SK-N-SH treated with all-trans-retinoic acid at 6 μM for 48 hours (cell line): ENCODE data around the gene DHDDS.

ENCODE experiments used
- ATAC-seq: fragments of 200-7000 bp; cut with Tn5 transposase; 3 replicates; pipeline ENCODE4 v1.9.1; 2020; ENCODE audit warnings: mild to moderate bottlenecking, moderate library complexity
- ARNTL ChIP-seq: fragments of 450-650 bp; formaldehyde crosslinking; IDR thresholded peaks from 2 replicates; pipeline ENCODE4 v1.5.0; 2020; ENCODE audit warnings: low read depth, mild to moderate bottlenecking, moderate library complexity, borderline replicate concordance
- BACH2 ChIP-seq: fragments of 250-450 bp; sonication (Bioruptor Pico); IDR thresholded peaks from 2 replicates; pipeline ENCODE4 v1.9.0; 2021; ENCODE audit warnings: mild to moderate bottlenecking, borderline replicate concordance
- CSDC2 ChIP-seq: fragments of 250-450 bp; sonication (Bioruptor Pico); IDR thresholded peaks from 2 replicates; pipeline ENCODE4 v1.5.0; 2020; ENCODE audit warnings: mild to moderate bottlenecking, moderate library complexity
- CSRNP3 ChIP-seq: fragments of 250-450 bp; sonication (Bioruptor Pico); IDR thresholded peaks from 2 replicates; pipeline ENCODE4 v1.5.1; 2021; ENCODE audit warnings: mild to moderate bottlenecking, moderate library complexity
- ESRRG ChIP-seq: fragments of 250-450 bp; sonication (Bioruptor Pico); IDR thresholded peaks from 2 replicates; pipeline ENCODE4 v1.6.1; 2021; ENCODE audit warnings: mild to moderate bottlenecking
- GLIS3 ChIP-seq: fragments of 250-450 bp; sonication (Bioruptor Pico); IDR thresholded peaks from 2 replicates; pipeline ENCODE4 v1.5.0; 2020; ENCODE audit warnings: mild to moderate bottlenecking, moderate library complexity
- ISL1 ChIP-seq: fragments of 250-450 bp; sonication (Bioruptor Pico); IDR thresholded peaks from 2 replicates; pipeline ENCODE4 v2.1.2; 2022; ENCODE audit warnings: mild to moderate bottlenecking, moderate library complexity
- OSR1 ChIP-seq: fragments of 250-450 bp; sonication (Bioruptor Pico); IDR thresholded peaks from 2 replicates; pipeline ENCODE4 v1.8.0; 2022; ENCODE audit warnings: moderate library complexity, mild to moderate bottlenecking, inconsistent platforms
- PPARA ChIP-seq: fragments of 250-450 bp; sonication (Bioruptor Pico); IDR thresholded peaks from 2 replicates; pipeline ENCODE4 v1.5.0; 2020; ENCODE audit warnings: mild to moderate bottlenecking, borderline replicate concordance
- SNAI2 ChIP-seq: fragments of 250-450 bp; sonication (Bioruptor Pico); IDR thresholded peaks from 2 replicates; pipeline ENCODE4 v1.5.0; 2020; ENCODE audit warnings: mild to moderate bottlenecking, moderate library complexity
- TCF4 ChIP-seq: fragments of 250-450 bp; sonication (Bioruptor Pico); IDR thresholded peaks from 2 replicates; pipeline ENCODE4 v1.8.0; 2021; ENCODE audit warnings: mild to moderate bottlenecking, moderate library complexity, borderline replicate concordance
- ZFP3 ChIP-seq: fragments of 250-450 bp; sonication (Bioruptor Pico); IDR thresholded peaks from 2 replicates; pipeline ENCODE4 v1.5.0; 2020; ENCODE audit warnings: mild to moderate bottlenecking, moderate library complexity
- ZNF565 ChIP-seq: fragments of 450-650 bp; formaldehyde crosslinking; conservative IDR thresholded peaks from 2 replicates; pipeline ENCODE4 v1.5.0; 2020; ENCODE audit warnings: low read depth, mild to moderate bottlenecking, moderate library complexity
- ZNF70 ChIP-seq: fragments of 450-650 bp; formaldehyde crosslinking; IDR thresholded peaks from 2 replicates; pipeline ENCODE4 v1.5.0; 2020; ENCODE audit warnings: mild to moderate bottlenecking, moderate library complexity
- ZNF8 ChIP-seq: fragments of 450-650 bp; formaldehyde crosslinking; IDR thresholded peaks from 2 replicates; pipeline ENCODE4 v1.5.0; 2020; ENCODE audit warnings: mild to moderate bottlenecking, moderate library complexity
- TF ChIP-seq, protein P1 (sequence below): fragments of 250-450 bp; sonication (Bioruptor Pico); IDR thresholded peaks from 2 replicates; pipeline ENCODE4 v1.5.1; 2020; ENCODE audit warnings: low read depth, mild to moderate bottlenecking, moderate library complexity
- TF ChIP-seq, protein P2 (sequence below): fragments of 250-450 bp; sonication (Bioruptor Pico); IDR thresholded peaks from 2 replicates; pipeline ENCODE4 v1.8.0; 2021; ENCODE audit warnings: low read depth, mild to moderate bottlenecking, moderate library complexity, borderline replicate concordance
- TF ChIP-seq, protein P3 (sequence below): fragments of 250-450 bp; sonication (Bioruptor Pico); IDR thresholded peaks from 2 replicates; pipeline ENCODE4 v1.8.0; 2020; ENCODE audit warnings: mild to moderate bottlenecking, moderate library complexity, borderline replicate concordance
- TF ChIP-seq, protein P4 (sequence below): fragments of 250-450 bp; sonication (Bioruptor Pico); IDR thresholded peaks from 2 replicates; pipeline ENCODE4 v1.5.0; 2020; ENCODE audit warnings: mild to moderate bottlenecking, moderate library complexity

The DHDDS gene

DNA sequence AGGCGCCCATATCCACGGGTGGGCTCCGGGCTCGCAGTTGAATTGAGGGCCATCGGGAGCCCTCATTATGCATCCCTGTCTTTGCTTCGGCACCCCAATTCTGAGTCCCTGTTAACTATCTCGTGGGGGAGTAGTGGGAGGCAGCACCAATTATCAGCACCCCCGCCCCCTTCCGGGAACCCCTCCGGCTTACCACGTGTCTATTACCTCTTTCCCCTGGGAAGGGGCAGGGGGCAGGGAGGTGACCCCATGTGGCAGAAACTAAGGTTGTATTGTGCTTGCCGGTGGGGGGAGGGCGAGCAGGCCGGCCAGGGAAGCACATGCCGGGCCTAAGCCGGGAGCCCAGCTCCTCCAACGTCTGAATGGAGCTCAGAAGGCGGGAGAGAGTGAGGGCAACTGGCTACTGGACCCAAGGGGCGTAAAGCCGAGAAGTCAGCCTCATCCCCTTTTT, 20.5 kb upstream of the DHDDS start:
- no peak for ATAC-seq
- TF ChIP-seq ISL1 (CRISPR knock-in tag): no peak
- TF ChIP-seq SNAI2 (CRISPR knock-in tag): no peak
- TF ChIP-seq, protein P1, sequence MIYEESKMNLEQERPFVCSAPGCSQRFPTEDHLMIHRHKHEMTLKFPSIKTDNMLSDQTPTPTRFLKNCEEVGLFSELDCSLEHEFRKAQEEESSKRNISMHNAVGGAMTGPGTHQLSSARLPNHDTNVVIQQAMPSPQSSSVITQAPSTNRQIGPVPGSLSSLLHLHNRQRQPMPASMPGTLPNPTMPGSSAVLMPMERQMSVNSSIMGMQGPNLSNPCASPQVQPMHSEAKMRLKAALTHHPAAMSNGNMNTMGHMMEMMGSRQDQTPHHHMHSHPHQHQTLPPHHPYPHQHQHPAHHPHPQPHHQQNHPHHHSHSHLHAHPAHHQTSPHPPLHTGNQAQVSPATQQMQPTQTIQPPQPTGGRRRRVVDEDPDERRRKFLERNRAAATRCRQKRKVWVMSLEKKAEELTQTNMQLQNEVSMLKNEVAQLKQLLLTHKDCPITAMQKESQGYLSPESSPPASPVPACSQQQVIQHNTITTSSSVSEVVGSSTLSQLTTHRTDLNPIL (CRISPR knock-in tag): no peak
- TF ChIP-seq, all 23 proteins: peak for 0

GRCh38 chr1:26412180-26412840, 19.8 kb upstream of the DHDDS start:
- TF ChIP-seq PPARA (CRISPR knock-in tag) (no peak), ZNF565 (CRISPR knock-in tag) (no peak), TCF4 (CRISPR knock-in tag) (no peak), ISL1 (CRISPR knock-in tag) (no peak), ESRRG (CRISPR knock-in tag) (no peak), GLIS3 (CRISPR knock-in tag) (no peak), ARNTL (no peak), ZNF8 (no peak), BACH2 (CRISPR knock-in tag) (no peak), CSDC2 (CRISPR knock-in tag) (no peak), ZFP3 (no peak), ZNF70 (CRISPR knock-in tag) (no peak), CSRNP3 (CRISPR knock-in tag) (no peak)
- TF ChIP-seq, protein P2, sequence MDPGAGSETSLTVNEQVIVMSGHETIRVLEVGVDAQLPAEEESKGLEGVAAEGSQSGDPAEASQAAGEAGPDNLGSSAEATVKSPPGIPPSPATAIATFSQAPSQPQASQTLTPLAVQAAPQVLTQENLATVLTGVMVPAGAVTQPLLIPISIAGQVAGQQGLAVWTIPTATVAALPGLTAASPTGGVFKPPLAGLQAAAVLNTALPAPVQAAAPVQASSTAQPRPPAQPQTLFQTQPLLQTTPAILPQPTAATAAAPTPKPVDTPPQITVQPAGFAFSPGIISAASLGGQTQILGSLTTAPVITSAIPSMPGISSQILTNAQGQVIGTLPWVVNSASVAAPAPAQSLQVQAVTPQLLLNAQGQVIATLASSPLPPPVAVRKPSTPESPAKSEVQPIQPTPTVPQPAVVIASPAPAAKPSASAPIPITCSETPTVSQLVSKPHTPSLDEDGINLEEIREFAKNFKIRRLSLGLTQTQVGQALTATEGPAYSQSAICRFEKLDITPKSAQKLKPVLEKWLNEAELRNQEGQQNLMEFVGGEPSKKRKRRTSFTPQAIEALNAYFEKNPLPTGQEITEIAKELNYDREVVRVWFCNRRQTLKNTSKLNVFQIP: no peak
- TF ChIP-seq, protein P3, sequence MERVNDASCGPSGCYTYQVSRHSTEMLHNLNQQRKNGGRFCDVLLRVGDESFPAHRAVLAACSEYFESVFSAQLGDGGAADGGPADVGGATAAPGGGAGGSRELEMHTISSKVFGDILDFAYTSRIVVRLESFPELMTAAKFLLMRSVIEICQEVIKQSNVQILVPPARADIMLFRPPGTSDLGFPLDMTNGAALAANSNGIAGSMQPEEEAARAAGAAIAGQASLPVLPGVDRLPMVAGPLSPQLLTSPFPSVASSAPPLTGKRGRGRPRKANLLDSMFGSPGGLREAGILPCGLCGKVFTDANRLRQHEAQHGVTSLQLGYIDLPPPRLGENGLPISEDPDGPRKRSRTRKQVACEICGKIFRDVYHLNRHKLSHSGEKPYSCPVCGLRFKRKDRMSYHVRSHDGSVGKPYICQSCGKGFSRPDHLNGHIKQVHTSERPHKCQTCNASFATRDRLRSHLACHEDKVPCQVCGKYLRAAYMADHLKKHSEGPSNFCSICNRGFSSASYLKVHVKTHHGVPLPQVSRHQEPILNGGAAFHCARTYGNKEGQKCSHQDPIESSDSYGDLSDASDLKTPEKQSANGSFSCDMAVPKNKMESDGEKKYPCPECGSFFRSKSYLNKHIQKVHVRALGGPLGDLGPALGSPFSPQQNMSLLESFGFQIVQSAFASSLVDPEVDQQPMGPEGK (CRISPR knock-in tag): no peak
- ATAC-seq: no peak

DNA sequence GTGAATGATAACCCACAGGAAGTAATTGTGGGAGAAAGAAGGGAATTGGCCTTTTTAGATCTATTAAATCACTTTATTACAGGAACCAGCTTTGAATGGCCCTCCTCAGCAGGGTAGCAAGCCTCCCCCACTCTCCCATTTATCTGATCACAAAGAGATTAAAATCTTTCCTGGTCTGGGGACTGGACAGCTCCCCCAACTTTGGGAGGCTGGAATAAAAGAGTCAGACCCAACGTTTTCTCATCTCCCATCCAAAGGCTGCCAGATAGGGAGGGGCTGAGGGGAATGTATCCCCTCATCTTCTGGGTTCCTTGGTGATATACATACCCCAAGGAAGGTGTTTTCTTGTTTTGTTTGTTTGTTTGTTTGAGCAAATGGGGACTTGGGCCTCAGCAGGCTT, 19.1 kb upstream of the DHDDS start:
- ATAC-seq: no peak
- TF ChIP-seq ZNF70 (CRISPR knock-in tag) (no peak), OSR1 (CRISPR knock-in tag) (no peak), ZNF8 (no peak), GLIS3 (CRISPR knock-in tag) (no peak), CSDC2 (CRISPR knock-in tag) (no peak)
- TF ChIP-seq, protein P4, sequence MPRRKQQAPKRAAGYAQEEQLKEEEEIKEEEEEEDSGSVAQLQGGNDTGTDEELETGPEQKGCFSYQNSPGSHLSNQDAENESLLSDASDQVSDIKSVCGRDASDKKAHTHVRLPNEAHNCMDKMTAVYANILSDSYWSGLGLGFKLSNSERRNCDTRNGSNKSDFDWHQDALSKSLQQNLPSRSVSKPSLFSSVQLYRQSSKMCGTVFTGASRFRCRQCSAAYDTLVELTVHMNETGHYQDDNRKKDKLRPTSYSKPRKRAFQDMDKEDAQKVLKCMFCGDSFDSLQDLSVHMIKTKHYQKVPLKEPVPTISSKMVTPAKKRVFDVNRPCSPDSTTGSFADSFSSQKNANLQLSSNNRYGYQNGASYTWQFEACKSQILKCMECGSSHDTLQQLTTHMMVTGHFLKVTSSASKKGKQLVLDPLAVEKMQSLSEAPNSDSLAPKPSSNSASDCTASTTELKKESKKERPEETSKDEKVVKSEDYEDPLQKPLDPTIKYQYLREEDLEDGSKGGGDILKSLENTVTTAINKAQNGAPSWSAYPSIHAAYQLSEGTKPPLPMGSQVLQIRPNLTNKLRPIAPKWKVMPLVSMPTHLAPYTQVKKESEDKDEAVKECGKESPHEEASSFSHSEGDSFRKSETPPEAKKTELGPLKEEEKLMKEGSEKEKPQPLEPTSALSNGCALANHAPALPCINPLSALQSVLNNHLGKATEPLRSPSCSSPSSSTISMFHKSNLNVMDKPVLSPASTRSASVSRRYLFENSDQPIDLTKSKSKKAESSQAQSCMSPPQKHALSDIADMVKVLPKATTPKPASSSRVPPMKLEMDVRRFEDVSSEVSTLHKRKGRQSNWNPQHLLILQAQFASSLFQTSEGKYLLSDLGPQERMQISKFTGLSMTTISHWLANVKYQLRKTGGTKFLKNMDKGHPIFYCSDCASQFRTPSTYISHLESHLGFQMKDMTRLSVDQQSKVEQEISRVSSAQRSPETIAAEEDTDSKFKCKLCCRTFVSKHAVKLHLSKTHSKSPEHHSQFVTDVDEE: no peak
- TF ChIP-seq, protein P3 (CRISPR knock-in tag): no peak
